C4-2B (cell line): ENCODE data around the gene ZNG1A.
"Not testable (repeated sequence)": the region's sequence is repeated elsewhere in the genome, so short reads cannot be mapped to it uniquely, and the experiment has no call there.

ENCODE experiments used
- ZFX ChIP-seq: fragments of 450-650 bp; IDR thresholded peaks from 2 replicates; pipeline ENCODE4 v1.6.1; 2017
- TF ChIP-seq, protein P1 (sequence below): fragments of 450-650 bp; conservative IDR thresholded peaks from 2 replicates; pipeline ENCODE4 v1.5.1; 2017; ENCODE audit warnings: mild to moderate bottlenecking

DNA sequence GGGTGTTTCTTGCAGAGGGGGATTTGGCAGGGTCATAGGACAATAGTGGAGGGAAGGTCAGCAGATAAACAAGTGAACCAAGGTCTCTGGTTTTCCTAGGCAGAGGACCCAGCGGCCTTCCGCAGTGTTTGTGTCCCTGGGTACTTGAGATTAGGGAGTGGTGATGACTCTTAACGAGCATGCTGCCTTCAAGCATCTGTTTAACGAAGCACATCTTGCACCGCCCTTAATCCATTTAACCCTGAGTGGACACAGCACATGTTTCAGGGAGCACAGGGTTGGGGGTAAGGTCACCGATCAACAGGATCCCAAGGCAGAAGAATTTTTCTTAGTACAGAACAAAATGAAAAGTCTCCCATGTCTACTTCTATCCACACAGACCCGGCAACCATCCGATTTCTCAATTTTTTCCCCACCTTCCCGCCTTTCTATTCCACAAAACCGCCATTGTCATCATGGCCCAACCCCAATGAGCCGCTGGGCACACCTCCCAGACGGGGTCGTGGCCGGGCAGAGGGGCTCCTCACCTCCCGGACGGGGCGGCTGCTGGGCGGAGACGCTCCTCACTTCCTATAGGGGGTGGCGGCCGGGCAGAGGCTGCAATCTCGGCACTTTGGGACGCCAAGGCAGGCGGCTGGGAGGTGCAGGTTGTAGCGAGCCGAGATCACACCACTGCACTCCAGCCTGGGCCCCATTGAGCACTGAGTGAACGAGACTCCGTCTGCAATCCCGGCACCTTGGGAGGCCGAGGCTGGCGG lies 95.7 kb downstream of the ZNG1A start:
- TF ChIP-seq, protein P1, sequence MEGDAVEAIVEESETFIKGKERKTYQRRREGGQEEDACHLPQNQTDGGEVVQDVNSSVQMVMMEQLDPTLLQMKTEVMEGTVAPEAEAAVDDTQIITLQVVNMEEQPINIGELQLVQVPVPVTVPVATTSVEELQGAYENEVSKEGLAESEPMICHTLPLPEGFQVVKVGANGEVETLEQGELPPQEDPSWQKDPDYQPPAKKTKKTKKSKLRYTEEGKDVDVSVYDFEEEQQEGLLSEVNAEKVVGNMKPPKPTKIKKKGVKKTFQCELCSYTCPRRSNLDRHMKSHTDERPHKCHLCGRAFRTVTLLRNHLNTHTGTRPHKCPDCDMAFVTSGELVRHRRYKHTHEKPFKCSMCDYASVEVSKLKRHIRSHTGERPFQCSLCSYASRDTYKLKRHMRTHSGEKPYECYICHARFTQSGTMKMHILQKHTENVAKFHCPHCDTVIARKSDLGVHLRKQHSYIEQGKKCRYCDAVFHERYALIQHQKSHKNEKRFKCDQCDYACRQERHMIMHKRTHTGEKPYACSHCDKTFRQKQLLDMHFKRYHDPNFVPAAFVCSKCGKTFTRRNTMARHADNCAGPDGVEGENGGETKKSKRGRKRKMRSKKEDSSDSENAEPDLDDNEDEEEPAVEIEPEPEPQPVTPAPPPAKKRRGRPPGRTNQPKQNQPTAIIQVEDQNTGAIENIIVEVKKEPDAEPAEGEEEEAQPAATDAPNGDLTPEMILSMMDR, result not testable (repeated sequence)
- TF ChIP-seq ZFX, result not testable (repeated sequence)
